Stimulated activated CD8-positive, alpha-beta memory T cell treated with anti-CD3 and anti-CD28 coated beads, Interleukin-15, amount 100 ng/mL, for 48 hours (primary cell): ENCODE data around the gene BCAR3.
"Not testable (repeated sequence)": the region's sequence is repeated elsewhere in the genome, so short reads cannot be mapped to it uniquely, and the experiment has no call there.

Source experiments
- DNase-seq, 2 donors: peaks; one replicate each; pipeline ENCODE4 v3.0.0-alpha.2; 2020; ENCODE audit warnings: low read depth in 2 of 2

Gene BCAR3

DNA sequence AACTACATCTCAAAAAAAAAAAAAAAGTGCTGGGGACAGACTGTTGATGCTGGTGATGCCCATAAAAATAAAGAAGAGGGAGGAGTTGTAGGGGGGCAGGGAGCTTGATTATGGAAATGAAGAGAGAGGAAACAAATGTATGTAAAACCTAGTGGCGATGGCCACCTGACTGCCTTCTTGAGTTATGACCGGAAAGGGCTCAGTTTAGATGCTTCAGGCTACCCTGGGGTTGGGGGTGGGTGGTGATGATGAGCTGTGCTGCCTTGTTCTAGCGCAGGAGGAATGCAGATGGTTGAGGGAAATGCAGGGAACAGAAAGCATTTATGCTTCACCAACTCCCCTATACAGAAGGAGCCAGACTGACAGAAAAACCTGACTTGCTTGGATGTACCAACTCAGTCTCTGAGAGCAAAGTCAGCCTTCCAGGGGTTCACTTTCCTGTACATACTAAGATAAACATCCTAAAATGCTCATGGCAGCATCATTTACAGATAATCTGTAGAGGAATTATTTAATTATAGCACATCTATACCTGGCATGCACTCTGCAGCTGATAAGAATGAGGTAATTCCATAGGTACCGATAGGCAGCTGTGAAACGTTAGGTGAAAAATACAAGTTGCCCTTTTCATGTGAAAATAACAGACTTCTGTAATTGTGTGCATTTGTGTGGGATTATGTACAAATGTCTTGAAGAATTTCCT lies 8.0 kb upstream of the BCAR3 start:
- no peak for DNase-seq

DNA sequence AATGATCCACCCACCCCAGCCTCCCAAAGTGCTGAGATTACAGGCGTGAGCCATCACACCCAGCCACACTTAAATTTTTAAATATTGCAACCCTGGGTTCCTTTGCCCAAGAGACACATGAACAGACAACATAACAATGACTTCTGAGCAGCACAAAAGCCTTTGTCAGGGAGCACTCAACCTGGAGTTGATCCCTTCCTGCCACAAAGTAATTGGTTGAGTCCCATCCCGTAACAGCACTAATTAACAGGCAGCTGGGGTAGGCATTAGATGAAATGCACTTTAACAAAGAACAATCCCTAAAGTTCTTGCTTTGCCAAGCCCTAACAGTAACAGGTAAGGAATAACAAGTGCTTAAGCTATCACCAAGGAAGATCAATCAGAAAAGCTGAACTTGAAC lies 5.9 kb upstream of the BCAR3 start:
- DNase-seq, result no peak

- DNase-seq, result no peak
These were observed 5.0 kb upstream of the BCAR3 start for GRCh38 chr1:93686504-93687250.

DNA sequence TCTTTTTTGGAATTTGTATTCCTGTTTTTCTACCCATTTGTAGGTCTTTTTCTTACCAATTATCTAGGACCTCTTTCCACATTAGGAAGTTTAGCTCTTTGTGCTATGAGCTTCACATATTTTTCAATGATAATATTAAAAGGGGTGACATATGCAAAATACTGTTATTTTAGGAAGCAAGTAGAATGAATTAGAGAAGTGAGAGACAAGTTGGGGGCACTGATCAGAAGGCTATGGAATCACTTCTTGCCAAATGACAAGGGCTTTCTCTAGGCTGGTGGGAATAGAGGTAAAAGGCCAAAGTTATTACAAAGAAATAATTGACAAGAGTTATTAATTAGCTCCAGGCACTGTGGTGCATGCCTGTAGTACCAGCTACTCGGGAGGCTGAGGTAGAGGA lies 4.3 kb upstream of the BCAR3 start:
- DNase-seq, result no peak

- DNase-seq, result no peak
These were observed 1.6 kb upstream of the BCAR3 start for GRCh38 chr1:93683234-93683633.

- no peak for DNase-seq
These were observed 364 bp upstream of the BCAR3 start for GRCh38 chr1:93681989-93682412.

DNA sequence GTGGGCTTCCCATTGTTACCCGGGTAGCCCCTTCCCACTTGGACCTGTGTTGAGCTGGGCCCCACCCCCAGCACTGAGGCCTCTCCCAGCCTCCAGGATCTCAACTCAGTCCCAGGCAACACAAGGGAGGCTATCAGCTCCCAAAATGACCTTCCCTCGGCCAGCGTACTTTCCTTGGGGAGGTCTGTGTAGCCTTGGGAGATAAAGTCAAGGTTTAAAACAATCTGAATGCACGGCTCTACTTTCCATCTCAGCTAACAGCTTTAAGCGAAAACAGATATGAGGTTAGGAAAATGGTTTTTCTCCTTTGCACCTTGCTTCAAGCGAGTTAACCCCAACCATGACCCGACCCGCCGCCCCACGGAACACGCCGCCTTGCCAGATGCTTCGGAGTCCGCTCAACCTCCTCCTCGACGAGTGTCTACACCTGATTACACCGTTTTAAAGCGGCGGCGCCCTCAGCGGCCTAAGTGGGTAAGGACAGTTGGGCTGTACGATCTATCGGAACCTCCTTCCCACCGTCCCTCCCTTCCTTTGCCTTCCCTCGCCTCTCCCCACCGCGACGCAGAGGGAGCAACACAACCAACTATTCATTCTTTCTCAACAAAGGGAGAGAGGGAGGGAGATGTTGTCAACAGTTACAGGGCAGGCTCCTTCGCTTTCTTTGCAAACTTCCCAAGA lies 1.1 kb downstream of the BCAR3 start:
- DNase-seq, result peak; percentile 26 to 41

DNA sequence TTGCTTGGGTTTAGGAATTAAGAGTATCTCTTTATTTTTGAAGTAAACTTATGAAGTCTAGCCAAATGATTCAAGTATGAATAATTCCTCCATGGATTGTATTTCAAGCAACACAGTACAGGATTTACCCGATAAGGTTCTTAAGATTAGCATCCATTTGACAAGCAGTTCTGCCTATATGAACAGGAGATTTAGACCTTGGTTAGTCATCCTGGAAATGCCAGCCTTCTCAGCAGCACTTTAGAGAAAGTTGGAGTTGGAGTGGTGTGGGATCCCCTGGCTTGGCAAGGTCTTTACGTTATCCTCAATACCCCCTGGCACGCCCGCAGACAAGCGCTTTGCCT lies 1.6 kb downstream of the BCAR3 start:
- no peak for DNase-seq

GRCh38 chr1:93679546-93679945 lies 2.1 kb downstream of the BCAR3 start:
- DNase-seq, result no peak

- no peak for DNase-seq
These were observed 2.6 kb downstream of the BCAR3 start for GRCh38 chr1:93678946-93679480.

GRCh38 chr1:93678491-93678890 lies 3.1 kb downstream of the BCAR3 start:
- DNase-seq, result no peak

DNA sequence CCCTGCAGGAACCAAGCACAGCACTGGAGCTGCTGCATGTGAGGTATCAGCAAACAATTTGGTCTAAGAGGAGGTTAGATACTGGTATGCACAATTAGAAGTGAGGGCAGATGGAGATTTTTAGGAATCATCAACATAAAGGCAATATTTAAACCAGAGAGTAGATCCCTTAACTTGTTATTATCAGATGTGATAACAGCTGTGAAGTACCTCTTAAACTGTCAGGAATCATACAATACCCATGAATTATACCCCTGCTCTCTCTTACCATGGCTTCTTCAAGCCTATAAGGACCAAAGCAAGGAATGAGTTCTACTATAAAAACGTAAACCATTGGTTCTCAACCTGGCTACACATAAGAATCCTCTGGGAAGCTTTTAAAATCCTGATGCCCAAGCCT lies 3.9 kb downstream of the BCAR3 start:
- no peak for DNase-seq

- no peak for DNase-seq
These were observed 5.2 kb downstream of the BCAR3 start for GRCh38 chr1:93676427-93676826.

DNA sequence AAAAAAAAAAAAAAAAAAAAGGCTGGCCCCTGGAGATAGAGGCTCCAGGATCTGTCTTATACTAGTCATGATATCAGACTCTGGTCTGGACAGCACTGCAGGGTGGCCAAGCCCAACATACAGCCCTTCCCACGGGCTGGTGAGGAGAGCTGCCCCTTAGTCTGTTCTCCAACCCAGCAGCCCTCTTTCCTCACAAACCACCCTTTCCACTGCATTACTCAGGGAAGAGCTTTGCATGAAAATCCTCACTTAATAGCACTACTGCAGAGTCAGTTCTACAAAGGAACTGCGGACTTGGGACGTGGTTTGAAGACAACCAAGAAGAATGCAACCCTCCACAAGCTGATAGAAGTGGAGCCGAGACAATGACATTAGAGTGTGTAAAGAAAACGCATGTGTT lies 5.7 kb downstream of the BCAR3 start:
- DNase-seq, result no peak

DNA sequence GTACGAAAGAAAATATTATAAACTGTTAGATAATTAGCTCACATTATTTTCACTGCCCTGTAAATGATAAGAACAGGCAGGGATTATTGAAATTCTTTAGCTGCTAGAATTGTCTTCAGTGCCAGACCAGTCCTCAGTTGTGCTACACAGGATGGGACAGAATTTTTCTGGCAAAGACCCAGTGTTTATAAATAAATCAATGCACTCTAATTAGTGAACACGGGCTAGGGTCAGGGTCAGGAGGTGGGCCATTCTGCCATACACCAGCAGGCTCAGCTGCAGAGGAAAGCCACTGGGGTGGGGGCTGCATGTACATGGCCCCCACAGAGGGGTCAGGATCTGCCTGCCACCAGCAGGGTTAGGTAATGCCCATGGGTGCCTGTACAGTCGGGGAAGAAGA lies 6.4 kb downstream of the BCAR3 start:
- no peak for DNase-seq

DNA sequence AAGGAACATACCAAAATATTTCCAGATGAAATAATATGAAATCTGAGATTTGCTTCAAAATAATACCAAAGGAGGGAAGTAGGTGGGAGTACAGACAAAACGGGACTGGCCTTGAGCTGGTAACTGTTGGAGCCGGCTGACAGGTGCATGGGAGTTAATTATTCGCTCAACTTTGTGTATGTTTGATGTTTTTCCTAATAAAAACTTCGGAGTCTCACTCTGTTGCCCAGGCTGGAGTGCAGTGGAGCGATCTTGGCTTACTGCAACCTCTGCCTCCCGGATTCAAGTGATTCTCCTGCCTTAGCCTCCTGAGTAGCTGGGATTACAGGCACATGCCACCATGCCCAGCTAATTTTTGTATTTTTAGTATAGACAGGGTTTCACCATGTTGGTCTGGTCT lies 7.6 kb downstream of the BCAR3 start:
- not testable (repeated sequence) for DNase-seq

DNA sequence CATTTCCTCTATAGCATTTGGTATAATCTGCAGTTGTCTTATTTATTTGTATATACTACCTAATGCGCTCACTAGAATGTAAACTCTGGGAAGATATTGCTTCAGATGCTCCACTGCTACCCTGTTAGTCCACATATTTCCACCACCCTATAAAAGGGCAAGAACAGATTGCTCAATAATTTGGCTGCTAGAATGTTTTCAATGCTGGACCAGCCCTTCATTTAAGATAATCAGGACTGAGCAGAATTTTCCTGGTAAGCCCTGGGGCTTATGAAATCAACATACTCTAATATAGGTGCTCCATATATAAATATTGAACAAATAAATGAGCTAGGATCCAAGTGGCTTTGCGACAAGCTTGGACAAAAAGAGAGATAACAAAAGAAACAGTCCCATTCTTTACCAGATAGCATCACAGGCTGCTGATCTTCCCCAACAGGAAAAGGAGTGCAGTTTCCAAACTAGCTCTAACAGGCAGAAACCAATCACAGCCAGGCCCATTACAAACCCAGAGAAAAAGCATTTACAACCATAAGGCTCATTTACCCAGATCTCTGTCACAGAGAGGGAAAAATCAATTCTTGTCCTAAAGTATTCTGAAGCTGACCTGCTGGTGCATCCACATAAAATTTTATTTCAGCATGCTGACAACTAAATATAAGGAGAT lies 8.3 kb downstream of the BCAR3 start:
- DNase-seq, result no peak

- no peak for DNase-seq
These were observed 9.0 kb downstream of the BCAR3 start for GRCh38 chr1:93672477-93673162.

GRCh38 chr1:93672069-93672468 lies 9.6 kb downstream of the BCAR3 start:
- DNase-seq, result no peak

- DNase-seq, result no peak
These were observed 10.5 kb downstream of the BCAR3 start for GRCh38 chr1:93671099-93671621.

DNA sequence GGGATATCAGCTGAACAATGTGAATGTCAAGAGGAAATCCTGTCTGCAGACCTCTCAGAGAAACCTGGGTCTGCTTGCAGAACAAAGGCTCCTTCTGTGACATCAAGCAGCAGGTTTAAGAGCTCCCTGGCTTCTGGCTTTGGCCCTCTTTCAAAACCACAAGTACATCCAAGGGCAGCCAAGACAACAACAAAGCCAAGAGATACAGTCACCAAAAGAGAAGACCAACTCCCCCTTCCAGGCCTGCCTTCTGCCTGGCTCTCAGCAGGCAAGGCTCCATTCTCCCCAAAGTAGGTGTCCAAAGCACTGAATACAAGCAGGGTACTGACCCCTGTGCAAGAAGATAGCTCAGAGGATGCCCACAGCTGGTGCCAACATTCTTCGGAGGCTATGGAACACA lies 11.5 kb downstream of the BCAR3 start:
- no peak for DNase-seq
